Measurements from ENCODE around the gene LRMDA. TPM values are rescaled to one million over a fixed set of nuclear protein-coding genes. Genes with fewer than 3 reads are reported as not detected.

LRMDA gene
- total and polyA plus RNA-seq, 4 experiments from 2014 or later: not detected

GRCh38 chr10:76025124-76025477, 593.7 kb downstream of the LRMDA start:
- H3K4me1 Mint-ChIP-seq: no peaks in the 10 kb centered on the region
- no peak overlapping the region for H3K27ac Mint-ChIP-seq
- CTCF ChIA-PET (ENCODE audit: partially characterized antibody): no interaction called here
- POLR2A ChIA-PET (ENCODE audit: partially characterized antibody): no interaction called here
- no peaks in the 10 kb centered on the region for H3K27me3 Mint-ChIP-seq
- Histone ChIP-seq H3K36me3 (ENCODE audit: insufficient read depth, low read length) (no peaks in the 10 kb centered on the region), H3K4me3 (ENCODE audit: low read length in 2 of 2) (no peak overlapping the region), H3K4me1 (ENCODE audit: insufficient read depth, low read length) (no peaks in the 10 kb centered on the region), H3K27ac (ENCODE audit: low read depth, low read length) (no peak overlapping the region), H3K27me3 (ENCODE audit: insufficient read depth, low read length) (no peaks in the 10 kb centered on the region), H3K9me3 (ENCODE audit: control insufficient read depth in 1 of 2, low read length in 2 of 2) (no peaks in the 10 kb centered on the region)
- intact Hi-C loops (cut with micrococcal nuclease): no loop called here
- peaks cover 0 to 4% (median 0%) of the 10 kb centered on the region in 8 donors for H3K9me3 Mint-ChIP-seq
- no peak overlapping the region for H3K4me3 Mint-ChIP-seq
- no peaks in the 10 kb centered on the region for H3K36me3 Mint-ChIP-seq
- DNase-seq: no peak

- Mint-ChIP-seq H3K27me3 (no peaks in the 10 kb centered on the region), H3K4me1 (no peaks in the 10 kb centered on the region), H3K36me3 (no peaks in the 10 kb centered on the region), H3K9me3 (peaks cover 0 to 4% (median 0%) of the 10 kb centered on the region in 8 donors), H3K27ac (no peak overlapping the region), H3K4me3 (no peak overlapping the region)
- ChIA-PET POLR2A (ENCODE audit: partially characterized antibody) (no interaction called here), CTCF (ENCODE audit: partially characterized antibody) (interaction anchor here (1.5 kb wide), 1 partner anchor 12 kb away, joined by 6 read pairs; no protein-coding TSS in a partner anchor)
- Histone ChIP-seq H3K27me3 (ENCODE audit: insufficient read depth, low read length) (no peaks in the 10 kb centered on the region), H3K4me1 (ENCODE audit: insufficient read depth, low read length) (no peaks in the 10 kb centered on the region), H3K36me3 (ENCODE audit: insufficient read depth, low read length) (no peaks in the 10 kb centered on the region), H3K27ac (ENCODE audit: low read depth, low read length) (no peak overlapping the region), H3K4me3 (ENCODE audit: low read length in 2 of 2) (no peak overlapping the region), H3K9me3 (ENCODE audit: control insufficient read depth in 1 of 2, low read length in 2 of 2) (no peaks in the 10 kb centered on the region)
- intact Hi-C loops (cut with micrococcal nuclease): no loop called here
- DNase-seq: no peak
Observed at GRCh38 chr10:76026176-76026771, 594.9 kb downstream of the LRMDA start.

- POLR2A ChIA-PET (ENCODE audit: partially characterized antibody): no interaction called here
- Histone ChIP-seq H3K4me3 (ENCODE audit: low read length in 2 of 2) (no peak overlapping the region), H3K9me3 (ENCODE audit: control insufficient read depth in 1 of 2, low read length in 2 of 2) (no peaks in the 10 kb centered on the region), H3K27me3 (ENCODE audit: insufficient read depth, low read length) (no peaks in the 10 kb centered on the region), H3K27ac (ENCODE audit: low read depth, low read length) (no peak overlapping the region), H3K36me3 (ENCODE audit: insufficient read depth, low read length) (no peaks in the 10 kb centered on the region), H3K4me1 (ENCODE audit: insufficient read depth, low read length) (no peaks in the 10 kb centered on the region)
- intact Hi-C loops (cut with micrococcal nuclease): no loop called here
- Mint-ChIP-seq H3K4me3 (no peak overlapping the region), H3K9me3 (peaks cover 0 to 4% (median 0%) of the 10 kb centered on the region in 8 donors), H3K4me1 (no peaks in the 10 kb centered on the region), H3K27me3 (no peaks in the 10 kb centered on the region), H3K27ac (no peak overlapping the region), H3K36me3 (no peaks in the 10 kb centered on the region)
- DNase-seq: no peak
- CTCF ChIA-PET (ENCODE audit: partially characterized antibody): interaction anchor here (1.5 kb wide), 1 partner anchor 13 kb away, joined by 6 read pairs; no protein-coding TSS in a partner anchor
Observed at GRCh38 chr10:76026905-76027304, 595.5 kb downstream of the LRMDA start.

- Mint-ChIP-seq H3K9me3 (peaks cover 0 to 4% (median 0%) of the 10 kb centered on the region in 8 donors), H3K36me3 (no peaks in the 10 kb centered on the region), H3K27ac (no peak overlapping the region), H3K4me1 (no peaks in the 10 kb centered on the region), H3K27me3 (peaks cover 2 to 7% of the 10 kb centered on the region in 2 donors), H3K4me3 (peak overlapping the region in 1 of 8 donors; percentile 26)
- CTCF ChIA-PET (ENCODE audit: partially characterized antibody): no interaction called here
- no peak for DNase-seq
- H3K27ac ChIP-seq (ENCODE audit: low read depth, low read length): no peak overlapping the region
- no peaks in the 10 kb centered on the region for H3K9me3 ChIP-seq (ENCODE audit: control insufficient read depth in 1 of 2, low read length in 2 of 2)
- POLR2A ChIA-PET (ENCODE audit: partially characterized antibody): no interaction called here
- H3K27me3 ChIP-seq (ENCODE audit: insufficient read depth, low read length): no peaks in the 10 kb centered on the region
- no peaks in the 10 kb centered on the region for H3K4me1 ChIP-seq (ENCODE audit: insufficient read depth, low read length)
- no peaks in the 10 kb centered on the region for H3K36me3 ChIP-seq (ENCODE audit: insufficient read depth, low read length)
- no peak overlapping the region for H3K4me3 ChIP-seq (ENCODE audit: low read length in 2 of 2)
- intact Hi-C loops (cut with micrococcal nuclease): no loop called here
Observed at GRCh38 chr10:76029782-76030181, 598.4 kb downstream of the LRMDA start.

GRCh38 chr10:76031099-76031498, 599.7 kb downstream of the LRMDA start:
- no peak for DNase-seq
- intact Hi-C loops (cut with micrococcal nuclease): no loop called here
- ChIA-PET POLR2A (ENCODE audit: partially characterized antibody) (no interaction called here), CTCF (ENCODE audit: partially characterized antibody) (no interaction called here)
- no peaks in the 10 kb centered on the region for H3K27me3 ChIP-seq (ENCODE audit: insufficient read depth, low read length)
- Mint-ChIP-seq H3K4me1 (no peaks in the 10 kb centered on the region), H3K27me3 (peaks cover 2 to 8% of the 10 kb centered on the region in 2 donors), H3K9me3 (peaks cover 0 to 4% (median 0%) of the 10 kb centered on the region in 8 donors), H3K36me3 (no peaks in the 10 kb centered on the region), H3K4me3 (no peak overlapping the region), H3K27ac (no peak overlapping the region)
- H3K27ac ChIP-seq (ENCODE audit: low read depth, low read length): no peak overlapping the region
- H3K4me3 ChIP-seq (ENCODE audit: low read length in 2 of 2): no peak overlapping the region
- H3K9me3 ChIP-seq (ENCODE audit: control insufficient read depth in 1 of 2, low read length in 2 of 2): no peaks in the 10 kb centered on the region
- H3K36me3 ChIP-seq (ENCODE audit: insufficient read depth, low read length): no peaks in the 10 kb centered on the region
- no peaks in the 10 kb centered on the region for H3K4me1 ChIP-seq (ENCODE audit: insufficient read depth, low read length)

GRCh38 chr10:76031769-76032699, 600.6 kb downstream of the LRMDA start:
- ChIA-PET POLR2A (ENCODE audit: partially characterized antibody) (no interaction called here), CTCF (ENCODE audit: partially characterized antibody) (no interaction called here)
- H3K4me1 Mint-ChIP-seq: no peaks in the 10 kb centered on the region
- no peak for DNase-seq
- peaks cover 2 to 8% of the 10 kb centered on the region in 2 donors for H3K27me3 Mint-ChIP-seq
- H3K4me1 ChIP-seq (ENCODE audit: insufficient read depth, low read length): no peaks in the 10 kb centered on the region
- peaks cover 0 to 4% (median 0%) of the 10 kb centered on the region in 8 donors for H3K9me3 Mint-ChIP-seq
- no peaks in the 10 kb centered on the region for H3K27me3 ChIP-seq (ENCODE audit: insufficient read depth, low read length)
- H3K9me3 ChIP-seq (ENCODE audit: control insufficient read depth in 1 of 2, low read length in 2 of 2): no peaks in the 10 kb centered on the region
- H3K4me3 ChIP-seq (ENCODE audit: low read length in 2 of 2): no peak overlapping the region
- no peak overlapping the region for H3K27ac Mint-ChIP-seq
- no peaks in the 10 kb centered on the region for H3K36me3 Mint-ChIP-seq
- intact Hi-C loops (cut with micrococcal nuclease): no loop called here
- H3K4me3 Mint-ChIP-seq: no peak overlapping the region
- no peaks in the 10 kb centered on the region for H3K36me3 ChIP-seq (ENCODE audit: insufficient read depth, low read length)
- H3K27ac ChIP-seq (ENCODE audit: low read depth, low read length): no peak overlapping the region

- DNase-seq: no peak
- POLR2A ChIA-PET (ENCODE audit: partially characterized antibody): no interaction called here
- Mint-ChIP-seq H3K4me3 (no peak overlapping the region), H3K36me3 (no peaks in the 10 kb centered on the region), H3K9me3 (peaks cover 0 to 4% (median 0%) of the 10 kb centered on the region in 8 donors), H3K27ac (no peak overlapping the region), H3K27me3 (peaks cover 2 to 8% of the 10 kb centered on the region in 2 donors), H3K4me1 (no peaks in the 10 kb centered on the region)
- CTCF ChIA-PET (ENCODE audit: partially characterized antibody): no interaction called here
- intact Hi-C loops (cut with micrococcal nuclease): no loop called here
- Histone ChIP-seq H3K27ac (ENCODE audit: low read depth, low read length) (no peak overlapping the region), H3K27me3 (ENCODE audit: insufficient read depth, low read length) (no peaks in the 10 kb centered on the region), H3K36me3 (ENCODE audit: insufficient read depth, low read length) (no peaks in the 10 kb centered on the region), H3K4me3 (ENCODE audit: low read length in 2 of 2) (no peak overlapping the region), H3K4me1 (ENCODE audit: insufficient read depth, low read length) (no peaks in the 10 kb centered on the region), H3K9me3 (ENCODE audit: control insufficient read depth in 1 of 2, low read length in 2 of 2) (no peaks in the 10 kb centered on the region)
Observed at GRCh38 chr10:76032700-76033039, 601.2 kb downstream of the LRMDA start.
